CD4-positive, alpha-beta T cell treated with Interferon gamma for 1 hour (primary cell): ENCODE data around the gene BCAS2.

Source experiments
- DNase-seq: peaks from one replicate; pipeline ENCODE4 v3.0.0-alpha.2; 2020

The BCAS2 gene

DNA sequence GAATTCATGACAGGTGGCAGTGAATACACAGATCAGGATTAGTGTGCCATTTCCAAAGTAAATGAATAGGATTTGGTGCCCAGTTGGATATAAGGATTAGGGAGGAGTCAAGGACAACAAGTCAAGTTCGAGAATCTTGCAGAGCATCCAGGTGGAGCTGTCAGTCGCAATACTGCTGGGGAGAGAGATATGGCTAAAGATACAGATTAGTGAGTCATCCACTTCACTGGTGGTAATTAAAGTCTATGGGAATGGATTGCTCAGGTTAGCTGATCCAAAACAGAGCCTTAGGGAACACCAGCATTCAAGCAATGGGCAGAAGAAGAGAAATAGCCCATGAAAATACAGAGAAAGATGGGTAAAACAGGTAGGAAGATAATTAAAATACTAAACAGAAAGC lies 26.8 kb downstream of the BCAS2 start:
- no peak for DNase-seq

DNA sequence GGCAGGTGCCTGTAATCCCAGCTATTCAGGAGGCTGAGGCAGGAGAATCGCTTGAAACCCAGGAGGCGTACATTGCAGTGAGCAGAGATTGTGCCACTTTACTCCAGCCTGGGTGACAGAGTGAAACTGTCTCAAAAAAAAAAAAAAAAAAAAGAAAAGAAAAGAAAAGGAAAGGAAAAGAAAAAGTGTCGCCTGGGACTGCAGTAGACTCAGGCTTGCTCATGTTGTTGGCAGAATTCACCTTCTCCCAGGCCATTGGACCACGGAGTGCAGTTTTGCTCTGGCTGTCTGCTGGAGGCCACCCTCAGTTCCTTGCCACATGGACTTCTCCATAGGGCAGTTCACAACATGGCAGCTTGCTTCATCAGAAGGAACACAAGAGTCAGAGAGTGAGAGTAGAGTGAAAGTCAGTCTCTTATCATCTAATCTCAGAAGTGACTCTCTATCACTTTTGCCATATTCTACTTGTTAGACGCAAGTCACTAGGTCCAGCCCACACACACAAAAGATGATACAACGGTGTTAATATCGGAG lies 29.2 kb downstream of the BCAS2 start:
- DNase-seq = no peak

DNA sequence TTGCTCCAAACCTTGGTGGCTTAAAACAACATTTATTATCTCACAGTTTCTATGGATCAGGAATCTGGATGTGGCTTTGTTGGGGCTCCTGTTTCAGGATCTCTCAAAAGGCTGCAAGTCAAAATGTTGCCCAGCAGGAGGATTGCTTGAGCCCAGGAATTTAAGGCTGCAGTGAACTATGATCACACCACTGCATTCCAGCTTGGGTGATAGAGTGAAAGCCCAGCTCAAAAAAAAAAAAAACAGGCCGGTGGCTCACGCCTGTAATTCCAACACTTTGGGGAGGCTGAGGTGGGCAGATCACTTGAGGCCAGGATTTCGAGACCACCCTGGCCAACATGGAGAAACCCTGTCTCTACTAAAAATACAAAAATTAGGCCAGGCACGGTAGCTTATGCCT lies 30.0 kb downstream of the BCAS2 start:
- DNase-seq = no peak

DNA sequence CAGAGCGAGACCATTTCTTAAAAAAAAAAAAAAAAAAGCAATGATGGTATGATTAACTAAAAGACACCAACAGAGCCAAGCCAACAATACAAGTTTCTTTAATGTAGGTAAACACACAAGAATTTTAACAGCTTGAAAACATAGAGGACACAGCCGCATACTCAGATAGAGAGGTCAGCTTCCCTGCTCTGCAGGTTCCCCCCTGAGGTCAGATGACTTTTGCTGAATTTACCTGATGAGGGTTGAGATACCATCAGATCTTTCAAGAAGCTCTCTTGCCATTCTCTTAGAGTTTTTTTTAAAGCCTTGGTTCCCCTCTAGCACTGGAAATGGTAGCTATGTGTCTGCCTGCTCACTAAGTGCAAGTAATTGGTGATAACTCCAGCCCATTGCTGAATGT lies 31.1 kb downstream of the BCAS2 start:
- DNase-seq = no peak

DNA sequence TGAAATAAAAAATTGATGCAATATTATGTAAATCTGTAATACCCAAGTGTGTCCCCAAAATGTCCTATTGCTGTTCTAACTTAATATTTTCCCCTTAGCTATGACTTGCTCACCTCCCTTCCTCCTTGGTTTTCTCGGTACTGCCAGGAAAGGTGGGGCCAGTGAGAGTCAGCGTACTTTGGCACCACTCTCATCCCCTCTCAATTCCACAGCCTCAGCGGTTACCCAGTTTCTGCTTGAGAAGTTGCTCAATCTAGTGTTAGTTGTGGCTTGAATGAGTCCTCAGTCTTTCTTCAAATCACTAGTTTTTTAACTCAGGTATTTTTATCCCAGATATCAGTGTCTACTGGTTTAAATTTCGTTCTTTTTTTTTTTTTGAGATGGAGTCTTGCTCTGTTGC lies 32.3 kb downstream of the BCAS2 start:
- no peak for DNase-seq

DNA sequence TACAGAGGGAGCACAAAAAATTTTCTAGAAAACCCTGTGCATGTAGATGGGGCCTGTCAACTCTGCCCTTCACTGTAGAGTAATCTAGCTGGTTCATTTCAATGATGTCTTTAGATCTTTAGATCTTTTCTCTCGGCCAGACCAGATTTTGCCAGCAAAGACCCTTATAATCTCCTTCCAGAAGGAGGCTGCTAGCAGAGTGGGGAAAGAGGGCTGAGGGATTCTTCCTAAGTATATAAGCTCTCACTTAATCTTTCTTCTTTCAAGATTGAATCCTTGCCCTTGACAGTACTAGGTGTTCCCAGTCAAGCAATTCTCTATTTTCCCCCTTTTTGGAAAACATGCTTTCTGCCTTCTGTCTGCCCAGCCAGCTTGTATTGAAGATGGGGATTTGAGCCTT lies 34.3 kb downstream of the BCAS2 start:
- DNase-seq = no peak

DNA sequence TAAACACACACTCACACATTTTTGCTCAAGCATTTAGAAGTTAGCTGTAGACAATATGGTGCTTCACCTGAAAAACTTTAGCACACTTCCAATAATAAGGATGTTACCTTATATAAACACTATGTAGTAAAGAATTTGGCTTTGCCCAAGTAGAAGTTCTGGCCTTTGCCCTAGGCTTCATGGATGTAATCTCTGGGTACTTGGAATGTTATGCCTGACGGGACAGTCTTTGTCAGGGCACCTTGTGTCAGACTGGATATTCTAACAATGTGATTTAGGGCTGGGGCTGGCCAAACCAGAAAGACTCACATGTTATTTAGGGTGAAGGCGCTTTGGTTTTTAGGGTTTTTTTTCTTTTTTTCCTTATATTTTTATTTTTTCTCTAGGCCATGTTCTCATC lies 35.6 kb downstream of the BCAS2 start:
- no peak for DNase-seq

DNA sequence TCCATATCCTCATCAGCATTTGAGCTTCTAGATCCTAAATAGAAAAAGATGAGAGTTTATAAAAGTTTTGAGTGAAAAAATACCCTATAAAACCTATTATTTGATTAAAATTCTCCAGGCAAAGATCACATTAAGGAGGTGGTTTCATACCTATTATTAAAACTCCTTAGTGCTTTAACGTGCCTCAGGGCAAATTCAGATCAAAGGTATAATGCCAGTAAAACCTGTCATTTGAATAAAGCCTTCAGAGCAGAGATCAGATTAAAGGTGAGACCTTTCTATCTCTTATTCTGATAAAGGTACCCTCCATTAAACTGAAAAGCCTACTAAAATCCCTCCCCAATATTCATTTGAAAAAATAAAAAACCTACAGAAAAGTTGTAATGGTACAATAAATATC lies 36.1 kb downstream of the BCAS2 start:
- DNase-seq = no peak

DNA sequence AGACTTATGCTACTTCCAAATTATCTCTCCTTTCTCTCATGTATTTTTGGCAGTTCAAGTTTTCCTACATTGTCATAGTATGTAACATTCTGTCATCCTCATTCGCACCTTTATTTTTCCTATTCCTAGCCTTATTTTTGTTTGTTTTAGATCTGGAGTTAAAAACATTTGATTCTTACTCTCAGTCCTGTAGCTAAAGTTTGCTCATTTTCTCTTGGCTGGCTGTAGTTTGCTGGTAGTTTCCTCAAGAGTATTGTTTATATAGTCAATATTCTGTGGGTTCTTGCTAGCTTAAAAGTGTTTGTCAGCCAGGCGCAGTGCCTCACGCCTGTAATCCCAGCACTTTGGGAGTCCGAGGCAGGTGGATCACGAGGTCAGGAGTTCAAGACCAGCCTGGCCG lies 40.6 kb downstream of the BCAS2 start:
- no peak for DNase-seq

DNA sequence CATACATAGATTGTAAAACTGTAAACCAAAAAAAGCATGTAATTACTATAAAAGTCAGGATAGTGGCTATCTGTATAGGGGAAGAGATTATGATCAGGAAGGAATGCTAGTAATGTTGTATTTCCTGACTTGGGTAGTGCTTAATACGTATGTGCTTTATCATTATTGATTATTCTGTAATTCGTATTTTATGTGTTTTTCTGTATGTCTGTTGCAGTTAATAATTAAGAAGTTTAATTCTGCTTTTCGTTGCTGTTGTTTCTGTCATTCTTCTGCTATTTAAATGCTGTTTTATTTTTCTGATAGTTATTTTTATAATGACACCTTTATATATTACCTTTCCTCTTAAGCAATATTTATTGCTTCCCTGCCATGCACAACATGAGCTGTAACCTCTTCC lies 41.1 kb downstream of the BCAS2 start:
- DNase-seq = no peak

DNA sequence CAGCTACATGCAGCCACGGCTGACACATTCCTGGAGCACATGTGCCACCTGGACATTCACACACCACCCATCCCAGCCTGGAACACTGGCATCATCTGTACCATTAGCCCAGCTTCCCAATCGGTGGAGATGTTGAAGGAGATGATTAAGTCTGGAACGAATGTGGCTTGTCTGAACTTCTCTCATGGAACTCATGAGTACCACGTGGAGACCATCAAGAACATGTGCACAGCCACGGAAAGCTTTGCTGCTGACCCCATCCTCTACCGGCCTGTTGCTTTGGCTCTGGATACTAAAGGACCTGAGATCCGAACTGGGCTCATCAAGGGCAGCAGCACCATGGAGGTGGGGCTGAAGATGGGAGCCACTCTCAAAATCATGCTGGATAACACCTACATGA lies 45.4 kb downstream of the BCAS2 start:
- DNase-seq = no peak

DNA sequence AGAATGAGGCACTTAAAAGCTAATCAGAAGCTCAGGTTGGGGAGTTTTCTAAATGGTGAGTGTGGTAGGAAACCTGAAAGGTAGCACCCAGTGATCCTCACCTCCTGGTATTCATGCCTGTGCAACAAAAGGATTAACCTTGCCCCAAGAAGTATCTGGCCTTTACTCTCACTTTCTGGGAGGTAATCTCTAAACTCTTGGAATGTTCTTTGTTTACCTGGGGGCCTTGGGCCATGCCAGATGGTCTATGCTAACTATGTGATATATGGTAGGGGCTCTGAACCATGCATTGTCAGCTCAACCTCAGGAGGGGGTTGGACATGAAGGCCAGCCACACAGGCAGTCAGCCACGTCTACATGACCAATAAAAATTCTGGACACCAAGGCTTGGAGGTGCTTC lies 46.0 kb downstream of the BCAS2 start:
- DNase-seq = no peak

DNA sequence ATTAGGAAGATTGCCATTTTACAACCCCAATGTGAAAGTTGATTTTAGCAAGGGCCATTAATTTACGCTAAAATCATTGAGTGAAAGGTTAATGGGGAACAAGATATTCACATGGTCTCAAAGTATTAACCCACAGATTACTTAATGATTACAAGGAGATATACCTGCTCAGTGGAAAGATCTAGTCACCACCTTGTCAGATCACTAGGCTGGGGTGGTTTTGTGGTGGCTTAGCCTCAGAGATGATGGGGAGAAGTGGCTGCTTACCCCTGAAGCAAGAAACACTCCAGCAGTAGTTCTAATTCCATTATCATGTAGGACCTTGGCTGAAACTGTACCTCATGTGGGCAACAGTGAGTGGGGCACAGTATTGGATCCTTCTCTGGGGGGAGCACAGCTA lies 50.3 kb downstream of the BCAS2 start:
- DNase-seq = no peak

DNA sequence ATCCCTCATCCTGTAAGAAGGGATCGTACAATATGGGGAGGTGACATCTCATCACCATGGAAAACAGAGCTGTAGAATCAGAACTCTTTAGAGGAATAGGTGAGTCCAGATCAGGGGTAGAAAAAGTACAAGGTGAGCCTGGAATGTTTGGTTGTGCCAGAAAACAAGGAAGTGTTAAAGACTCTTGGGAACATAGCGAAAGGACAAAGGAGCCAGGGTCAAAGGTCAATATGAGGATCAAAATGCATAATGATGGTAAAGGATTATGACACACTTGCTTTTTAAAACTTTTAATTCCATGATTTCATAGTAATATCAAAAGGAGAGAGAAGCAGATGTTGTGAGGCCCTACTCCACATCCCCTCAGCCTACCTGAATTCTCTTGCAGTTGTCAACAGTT lies 51.2 kb downstream of the BCAS2 start:
- DNase-seq = no peak

DNA sequence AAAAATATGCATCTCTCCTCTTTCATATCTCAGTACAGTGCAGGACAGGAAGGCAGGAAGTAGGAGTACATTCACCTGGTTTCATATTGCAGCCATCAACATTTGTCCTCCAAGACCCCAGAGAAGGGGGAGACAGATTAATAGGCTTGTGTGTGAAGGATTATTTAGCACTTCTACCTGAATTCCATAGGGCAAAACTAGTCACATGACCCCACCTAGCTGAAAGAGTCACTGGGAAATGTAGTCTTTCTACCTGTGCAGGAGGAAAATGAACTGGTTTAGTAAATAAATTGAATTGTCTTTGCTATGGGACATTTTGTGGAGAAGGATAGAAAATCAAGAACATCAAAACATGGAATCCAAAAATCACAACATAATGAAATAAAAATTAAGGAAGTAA lies 56.5 kb downstream of the BCAS2 start:
- no peak for DNase-seq

DNA sequence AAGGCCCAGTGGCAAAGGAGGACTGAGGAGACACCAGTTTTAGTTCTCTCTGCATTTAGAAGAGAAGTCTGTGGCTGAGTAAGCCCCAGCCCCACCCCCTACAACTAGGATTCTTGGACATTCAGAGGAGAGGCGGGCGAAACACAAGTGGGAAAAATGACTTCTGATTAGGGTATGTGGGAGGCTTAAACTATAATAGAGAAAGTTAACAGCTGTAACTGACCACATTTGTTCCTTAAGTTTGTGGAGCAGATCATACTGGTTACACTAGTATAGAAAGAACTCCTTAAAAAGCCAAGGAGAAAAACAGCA lies 59.2 kb downstream of the BCAS2 start:
- DNase-seq = no peak

DNA sequence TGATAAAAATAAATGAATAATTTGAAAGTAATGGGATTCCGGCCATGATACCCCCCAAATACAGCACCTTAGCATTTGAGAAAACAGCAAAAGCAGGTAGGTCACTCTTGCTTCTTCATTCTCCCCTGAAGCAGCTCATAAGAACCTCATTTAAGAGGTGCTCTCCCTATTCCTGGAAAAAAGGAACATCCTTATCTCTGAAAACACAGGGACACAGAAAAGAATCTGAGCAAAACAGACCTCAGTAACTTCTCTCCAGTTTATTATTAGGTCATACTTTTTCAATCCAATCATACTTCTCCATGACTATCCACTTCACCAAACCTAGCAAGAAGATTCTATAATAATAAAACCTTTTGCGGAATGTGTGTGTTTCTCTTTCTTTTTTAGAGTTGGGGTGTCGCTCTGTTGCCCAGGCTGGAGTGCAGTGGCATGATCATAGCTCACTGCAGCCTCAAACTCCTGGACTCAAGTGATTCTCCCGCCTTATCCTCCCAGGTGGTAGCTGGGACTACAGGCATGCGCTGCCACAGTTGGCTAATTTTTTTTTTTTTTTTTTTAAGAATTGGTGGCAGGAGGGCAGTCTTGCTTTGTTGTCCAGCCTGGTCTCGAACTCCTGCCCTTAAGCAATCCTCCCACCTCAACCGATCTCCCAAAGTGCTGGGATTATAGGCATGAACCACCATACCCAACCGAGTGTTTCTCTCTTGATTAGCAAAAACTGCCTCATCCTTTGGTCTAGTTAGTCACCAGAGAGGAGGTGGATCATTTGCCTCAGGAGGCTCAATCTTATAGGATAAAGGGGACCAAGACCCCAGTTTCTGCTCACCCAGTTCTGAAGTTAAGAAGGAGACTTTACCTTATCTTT lies 59.8 kb downstream of the BCAS2 start:
- no peak for DNase-seq
